MM.1S (cell line): Measurements from ENCODE around the gene SKOR1.

ENCODE experiments used
- DNase-seq: peaks from one replicate; pipeline ENCODE4 v3.0.0-alpha.2; 2015
- H2AFZ ChIP-seq: fragments of 300-600 bp; sonication (generic); 2 replicates; pipeline ENCODE4 v1.6.0; 2016; ENCODE audit warnings: antibody characterized with exemption, low read length
- H3F3A ChIP-seq: fragments of 300-600 bp; sonication (generic); 2 replicates; pipeline ENCODE4 v1.6.1; 2016; ENCODE audit warnings: mild to moderate bottlenecking, antibody characterized with exemption, low read length, moderate library complexity, mixed read lengths; ENCODE audit not compliant: insufficient read depth
- H3K27ac ChIP-seq: fragments of 300-600 bp; sonication (generic); 2 replicates; pipeline ENCODE4 v1.5.1; 2016; ENCODE audit warnings: mild to moderate bottlenecking, low read length
- H3K27me3 ChIP-seq: fragments of 300-600 bp; sonication (generic); replicated peaks from 2 replicates; pipeline ENCODE4 v1.6.0; 2016; ENCODE audit warnings: low read length; ENCODE audit not compliant: insufficient read depth
- H3K36me3 ChIP-seq: fragments of 300-600 bp; sonication (generic); replicated peaks from 2 replicates; pipeline ENCODE4 v1.6.1; 2016; ENCODE audit warnings: mild to moderate bottlenecking, low read length, mixed read lengths; ENCODE audit not compliant: insufficient read depth
- H3K4me1 ChIP-seq: fragments of 300-600 bp; sonication (generic); 2 replicates; pipeline ENCODE4 v1.6.1; 2016; ENCODE audit warnings: low read length, mixed read lengths
- H3K4me2 ChIP-seq: fragments of 300-600 bp; sonication (generic); 2 replicates; pipeline ENCODE4 v1.6.0; 2016; ENCODE audit warnings: low read depth, low read length
- H3K4me3 ChIP-seq: fragments of 300-600 bp; sonication (generic); 2 replicates; pipeline ENCODE4 v1.5.1; 2016; ENCODE audit warnings: low read length, mixed read lengths
- H3K79me2 ChIP-seq: fragments of 300-600 bp; sonication (generic); 2 replicates; pipeline ENCODE4 v1.6.1; 2016; ENCODE audit warnings: mixed run types, low read length, mixed read lengths
- H3K9ac ChIP-seq: fragments of 300-600 bp; sonication (generic); 2 replicates; pipeline ENCODE4 v1.6.1; 2016; ENCODE audit warnings: low read length, mixed read lengths
- H3K9me2 ChIP-seq: fragments of 300-600 bp; sonication (generic); replicated peaks from 2 replicates; pipeline ENCODE4 v1.6.1; 2016; ENCODE audit warnings: mild to moderate bottlenecking, low read length, mixed read lengths; ENCODE audit not compliant: insufficient read depth
- H3K9me3 ChIP-seq: fragments of 300-600 bp; sonication (generic); replicated peaks from 2 replicates; pipeline ENCODE4 v1.6.1; 2016; ENCODE audit warnings: mild to moderate bottlenecking, low read length, mixed read lengths; ENCODE audit not compliant: insufficient read depth
- H4K20me1 ChIP-seq: fragments of 300-600 bp; sonication (generic); 2 replicates; pipeline ENCODE4 v1.6.1; 2016; ENCODE audit warnings: mild to moderate bottlenecking, low read length, moderate library complexity, mixed read lengths; ENCODE audit not compliant: insufficient read depth
- EZH2 ChIP-seq: fragments of 300-600 bp; sonication (generic); optimal IDR thresholded peaks from 2 replicates; pipeline ENCODE3; 2017; ENCODE audit warnings: low read depth, mild to moderate bottlenecking, antibody characterized with exemption, low read length, mixed read lengths
- EZH2phosphoT487 ChIP-seq: fragments of 300-600 bp; sonication (generic); IDR thresholded peaks from 2 replicates; pipeline ENCODE4 v1.6.1; 2018; ENCODE audit warnings: antibody characterized with exemption, low read length
- TF ChIP-seq, protein P1 (sequence below): fragments of 300-600 bp; sonication (generic); IDR thresholded peaks from 2 replicates; pipeline ENCODE4 v1.5.1; 2016; ENCODE audit warnings: antibody characterized with exemption, low read length, mixed read lengths

The SKOR1 gene

DNA sequence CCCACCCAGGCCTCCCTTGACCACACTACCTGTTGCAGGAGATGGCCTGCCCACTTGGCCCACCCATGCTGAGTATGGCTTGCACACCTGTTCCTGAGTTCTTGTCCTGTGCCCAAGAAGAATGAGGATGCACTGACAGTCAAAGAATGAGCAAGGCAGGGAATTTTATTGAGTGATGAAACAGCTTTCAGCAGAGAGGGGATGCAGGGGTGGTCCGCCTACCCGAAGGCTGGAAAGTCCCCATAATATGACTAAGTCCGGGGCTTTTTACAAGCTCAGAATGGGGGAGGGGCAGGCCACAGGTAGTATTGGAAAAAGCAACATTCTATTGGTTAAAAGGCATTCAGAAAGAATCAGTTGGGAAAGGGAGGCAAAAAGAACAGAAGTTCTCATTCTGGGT, 44.4 kb downstream of the SKOR1 start:
- TF ChIP-seq, protein P1, sequence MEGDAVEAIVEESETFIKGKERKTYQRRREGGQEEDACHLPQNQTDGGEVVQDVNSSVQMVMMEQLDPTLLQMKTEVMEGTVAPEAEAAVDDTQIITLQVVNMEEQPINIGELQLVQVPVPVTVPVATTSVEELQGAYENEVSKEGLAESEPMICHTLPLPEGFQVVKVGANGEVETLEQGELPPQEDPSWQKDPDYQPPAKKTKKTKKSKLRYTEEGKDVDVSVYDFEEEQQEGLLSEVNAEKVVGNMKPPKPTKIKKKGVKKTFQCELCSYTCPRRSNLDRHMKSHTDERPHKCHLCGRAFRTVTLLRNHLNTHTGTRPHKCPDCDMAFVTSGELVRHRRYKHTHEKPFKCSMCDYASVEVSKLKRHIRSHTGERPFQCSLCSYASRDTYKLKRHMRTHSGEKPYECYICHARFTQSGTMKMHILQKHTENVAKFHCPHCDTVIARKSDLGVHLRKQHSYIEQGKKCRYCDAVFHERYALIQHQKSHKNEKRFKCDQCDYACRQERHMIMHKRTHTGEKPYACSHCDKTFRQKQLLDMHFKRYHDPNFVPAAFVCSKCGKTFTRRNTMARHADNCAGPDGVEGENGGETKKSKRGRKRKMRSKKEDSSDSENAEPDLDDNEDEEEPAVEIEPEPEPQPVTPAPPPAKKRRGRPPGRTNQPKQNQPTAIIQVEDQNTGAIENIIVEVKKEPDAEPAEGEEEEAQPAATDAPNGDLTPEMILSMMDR = no peak
- TF ChIP-seq EZH2 = no peak
- no peak for TF ChIP-seq EZH2phosphoT487
- Histone ChIP-seq H2AFZ (no peak overlapping the region), H3K36me3 (no peaks in the 10 kb centered on the region), H3K9ac (no peak overlapping the region), H3K4me2 (no peak overlapping the region), H3K4me1 (no peaks in the 10 kb centered on the region), H3K9me3 (no peaks in the 10 kb centered on the region), H3F3A (no peaks in the 10 kb centered on the region), H3K79me2 (no peaks in the 10 kb centered on the region), H3K27me3 (no peaks in the 10 kb centered on the region), H4K20me1 (no peaks in the 10 kb centered on the region), H3K9me2 (no peaks in the 10 kb centered on the region), H3K4me3 (no peak overlapping the region), H3K27ac (no peak overlapping the region)
- DNase-seq = no peak

GRCh38 chr15:67870868-67871408, 45.6 kb downstream of the SKOR1 start:
- no peak overlapping the region for H3K9ac ChIP-seq
- H4K20me1 ChIP-seq = no peaks in the 10 kb centered on the region
- no peak overlapping the region for H3K4me2 ChIP-seq
- TF ChIP-seq EZH2phosphoT487 (no peak), EZH2 (no peak)
- no peak overlapping the region for H2AFZ ChIP-seq
- H3K4me1 ChIP-seq = no peaks in the 10 kb centered on the region
- no peak for DNase-seq
- H3K36me3 ChIP-seq = no peaks in the 10 kb centered on the region
- H3F3A ChIP-seq = no peaks in the 10 kb centered on the region
- no peaks in the 10 kb centered on the region for H3K27me3 ChIP-seq
- H3K9me3 ChIP-seq = no peaks in the 10 kb centered on the region
- H3K27ac ChIP-seq = no peak overlapping the region
- no peaks in the 10 kb centered on the region for H3K9me2 ChIP-seq
- no peak overlapping the region for H3K4me3 ChIP-seq
- no peaks in the 10 kb centered on the region for H3K79me2 ChIP-seq

DNA sequence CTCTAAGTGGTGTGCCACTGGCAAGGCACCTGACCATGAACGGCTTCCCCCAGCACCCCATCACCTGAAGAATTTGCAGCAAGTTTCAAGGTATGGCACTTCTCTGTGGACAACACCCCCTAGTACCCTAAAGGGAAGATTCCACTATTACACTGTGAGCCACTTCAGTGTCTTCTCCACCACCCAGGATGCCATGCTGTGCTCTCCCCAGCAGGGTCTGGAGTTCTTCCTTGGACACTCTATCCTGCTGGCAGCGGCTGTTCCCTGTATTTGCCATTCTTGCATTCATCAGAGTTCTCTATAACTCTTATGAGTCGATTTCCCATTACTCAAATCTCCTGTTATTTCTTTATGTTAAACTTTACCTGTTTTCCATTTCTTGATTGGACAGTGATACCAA, 48.5 kb downstream of the SKOR1 start:
- no peaks in the 10 kb centered on the region for H3K27me3 ChIP-seq
- H3K36me3 ChIP-seq = no peaks in the 10 kb centered on the region
- no peak for TF ChIP-seq EZH2
- TF ChIP-seq, protein P1 = no peak
- no peak for TF ChIP-seq EZH2phosphoT487
- H3K9me2 ChIP-seq = no peaks in the 10 kb centered on the region
- no peak overlapping the region for H2AFZ ChIP-seq
- no peak overlapping the region for H3K4me2 ChIP-seq
- no peaks in the 10 kb centered on the region for H3K9me3 ChIP-seq
- H4K20me1 ChIP-seq = no peaks in the 10 kb centered on the region
- H3K79me2 ChIP-seq = no peaks in the 10 kb centered on the region
- no peak overlapping the region for H3K27ac ChIP-seq
- H3K9ac ChIP-seq = no peak overlapping the region
- no peak overlapping the region for H3K4me3 ChIP-seq
- no peaks in the 10 kb centered on the region for H3K4me1 ChIP-seq
- no peak for DNase-seq
- no peaks in the 10 kb centered on the region for H3F3A ChIP-seq

- DNase-seq = no peak
- no peak overlapping the region for H2AFZ ChIP-seq
Measured at GRCh38 chr15:67878712-67879206, 53.5 kb downstream of the SKOR1 start.

More at GRCh38 chr15:67878712-67879206, 53.5 kb downstream of the SKOR1 start:
- no peaks in the 10 kb centered on the region for H3K36me3 ChIP-seq
- H3F3A ChIP-seq = no peaks in the 10 kb centered on the region
- no peaks in the 10 kb centered on the region for H3K9me3 ChIP-seq
- H3K9me2 ChIP-seq = no peaks in the 10 kb centered on the region
- no peaks in the 10 kb centered on the region for H3K27me3 ChIP-seq
- no peak overlapping the region for H3K27ac ChIP-seq
- no peak overlapping the region for H3K9ac ChIP-seq
- TF ChIP-seq, protein P1 = no peak
- TF ChIP-seq EZH2 (no peak), EZH2phosphoT487 (no peak)
- no peaks in the 10 kb centered on the region for H4K20me1 ChIP-seq
- no peaks in the 10 kb centered on the region for H3K79me2 ChIP-seq
- no peak overlapping the region for H3K4me3 ChIP-seq
- H3K4me2 ChIP-seq = no peak overlapping the region
- no peaks in the 10 kb centered on the region for H3K4me1 ChIP-seq
